Activated T-cell treated with anti-CD3 and anti-CD28 coated beads, Interleukin-2, amount 50 U/mL, for 1 hour (primary cell): ENCODE results near the gene BRD8.
"Not testable (repeated sequence)": the region's sequence is repeated elsewhere in the genome, so short reads cannot be mapped to it uniquely, and the experiment has no call there.

Experiments
- DNase-seq: peaks from one replicate; pipeline ENCODE4 v3.0.0-alpha.2; 2020

The BRD8 gene

DNA sequence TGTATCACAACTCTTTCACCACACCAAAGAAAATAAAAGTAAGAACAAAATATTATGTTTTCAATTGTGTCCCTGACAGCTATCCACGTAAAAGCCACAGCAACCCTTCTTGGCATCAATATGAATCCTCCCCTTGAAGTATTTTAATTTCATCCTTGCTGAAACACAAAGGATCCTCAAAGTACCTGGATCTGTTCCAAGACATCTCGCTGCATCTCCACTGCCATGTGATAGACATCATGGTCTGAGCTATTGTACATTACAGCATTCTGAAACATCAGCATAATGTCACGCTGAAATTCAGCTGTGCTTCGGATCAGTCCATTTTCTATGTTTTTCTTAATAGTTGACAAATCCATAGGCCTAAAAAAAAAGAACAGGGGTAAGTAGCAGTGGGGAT, 17.7 kb downstream of the BRD8 start:
- no peak for DNase-seq

DNA sequence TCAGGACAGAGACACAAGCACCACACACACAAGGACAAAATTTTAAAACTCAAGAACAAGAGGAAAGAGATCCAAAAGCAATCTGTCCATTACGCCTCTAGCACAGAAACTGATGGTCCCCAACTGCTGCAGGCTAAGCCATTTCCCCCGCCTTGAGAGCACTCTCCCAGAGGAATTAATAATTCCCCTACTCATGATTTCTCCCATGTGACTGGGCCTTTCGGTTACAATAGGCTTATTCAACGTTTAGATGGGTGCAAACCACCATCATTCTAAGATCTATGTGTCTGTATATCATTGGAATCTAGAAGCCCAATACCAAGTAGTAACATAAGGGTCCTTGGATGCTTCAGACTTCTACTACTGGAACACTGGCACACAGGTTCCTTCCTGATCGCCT, 18.8 kb downstream of the BRD8 start:
- no peak for DNase-seq

DNA sequence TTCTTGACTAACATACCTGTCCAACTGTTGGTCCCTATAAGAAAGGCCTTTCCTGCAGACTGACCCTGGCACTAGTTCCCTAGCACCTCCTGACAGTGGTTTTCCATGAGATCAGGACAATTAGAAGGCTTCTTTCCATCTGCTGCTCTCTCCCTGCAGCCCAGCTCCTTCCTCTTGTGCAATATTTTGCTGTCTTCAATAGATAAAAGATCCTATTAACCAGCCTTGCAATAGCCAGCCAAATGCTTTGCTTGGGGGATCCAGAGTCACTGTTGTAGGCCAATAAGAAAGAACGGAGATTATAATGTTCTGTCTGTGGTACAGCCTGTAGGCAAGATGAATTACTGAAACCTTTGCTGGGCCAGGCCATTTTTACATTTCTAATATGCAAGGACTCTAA, 20.8 kb downstream of the BRD8 start:
- no peak for DNase-seq

DNA sequence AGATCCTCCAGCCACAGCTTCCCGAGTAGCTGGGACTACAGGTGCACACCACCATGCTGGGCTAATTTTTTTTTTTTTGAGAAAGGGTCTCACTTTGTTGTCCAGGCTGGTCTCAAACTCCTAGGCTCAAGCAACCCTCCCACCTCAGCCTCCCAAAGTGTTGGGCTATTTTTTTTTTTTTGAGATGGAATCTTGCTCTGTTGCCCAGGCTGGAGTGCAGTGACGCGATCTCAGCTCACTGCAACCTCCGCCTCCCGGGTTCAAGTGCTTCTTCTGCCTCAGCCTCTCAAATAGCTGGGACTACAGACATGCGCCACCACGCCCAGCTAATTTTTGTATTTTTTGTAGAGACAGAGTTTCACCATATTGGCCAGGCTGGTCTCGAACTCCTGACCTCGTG, 22.5 kb downstream of the BRD8 start:
- DNase-seq = not testable (repeated sequence)

DNA sequence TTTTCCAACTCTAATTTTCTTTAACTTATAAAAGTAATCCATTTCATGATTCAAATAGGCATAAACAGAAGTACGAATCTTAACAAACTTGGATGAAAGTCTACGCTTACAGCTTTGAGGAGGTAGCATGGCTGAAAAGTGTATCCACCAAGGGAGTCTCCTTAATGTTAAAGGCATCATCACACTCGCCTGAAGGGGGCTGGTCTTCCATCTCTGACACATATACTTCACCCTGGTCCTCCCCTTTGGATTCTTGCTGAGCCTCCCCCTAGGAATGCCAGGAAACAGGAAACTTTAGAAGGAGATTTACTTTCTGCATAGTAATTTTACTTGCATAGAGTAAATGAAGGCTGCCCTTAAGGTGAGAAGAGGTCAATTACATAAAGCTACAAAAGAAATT, 28.9 kb downstream of the BRD8 start:
- DNase-seq = no peak

DNA sequence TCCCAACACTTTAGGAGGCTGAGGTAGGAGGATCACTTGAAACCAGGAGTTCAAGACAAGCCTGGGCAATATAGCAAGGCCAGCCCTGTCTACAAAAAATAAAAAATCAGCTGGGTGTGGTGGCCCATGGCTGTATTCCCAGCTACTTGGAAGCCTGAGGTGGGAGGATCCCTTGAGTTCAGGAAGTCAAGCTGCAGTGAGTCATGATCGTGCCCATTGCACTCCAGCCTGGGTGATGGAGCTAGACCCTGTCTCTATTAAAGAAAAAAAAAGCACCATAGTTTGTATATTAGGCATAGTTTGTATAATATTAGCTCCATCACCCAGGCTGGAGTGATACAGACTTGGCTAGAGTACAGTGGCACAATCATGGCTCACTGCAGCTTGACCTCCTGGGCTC, 29.6 kb downstream of the BRD8 start:
- DNase-seq = no peak

DNA sequence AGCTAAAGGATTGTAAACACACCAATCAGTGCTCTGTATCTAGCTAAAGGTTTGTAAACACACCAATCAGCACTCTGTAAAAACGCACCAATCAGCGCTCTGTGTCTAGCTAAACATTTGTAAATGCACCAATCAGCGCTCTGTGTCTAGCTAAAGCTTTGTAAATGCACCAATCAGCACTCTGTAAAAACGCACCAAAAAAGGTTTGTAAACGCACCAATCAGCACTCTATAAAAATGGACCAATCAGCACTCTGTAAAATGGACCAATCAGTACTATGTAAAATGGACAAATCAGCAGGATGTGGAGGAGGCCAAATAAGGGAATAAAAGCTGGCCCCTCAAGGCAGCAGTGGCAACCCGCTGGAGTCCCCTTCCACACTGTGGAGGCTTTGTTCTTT, 34.9 kb downstream of the BRD8 start:
- not testable (repeated sequence) for DNase-seq

DNA sequence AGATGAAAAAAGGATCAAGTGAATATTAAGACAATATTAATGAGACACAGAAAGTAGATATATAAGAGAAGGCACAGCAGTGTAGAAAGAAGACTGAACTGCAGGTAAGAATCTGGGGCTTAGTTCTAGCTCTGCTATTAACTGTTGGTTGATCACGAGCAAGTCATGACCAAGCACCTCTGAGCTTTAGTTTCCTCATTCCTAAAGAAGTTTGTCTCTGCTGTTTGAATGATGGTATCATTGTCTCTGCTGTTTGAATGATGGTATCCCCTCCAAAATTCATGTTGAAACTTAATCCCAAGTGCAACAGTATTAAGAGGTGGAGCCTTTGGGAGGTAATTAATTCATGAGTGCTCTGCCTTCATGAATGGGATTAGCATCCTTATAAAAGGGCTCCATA, 36.7 kb downstream of the BRD8 start:
- DNase-seq = no peak

DNA sequence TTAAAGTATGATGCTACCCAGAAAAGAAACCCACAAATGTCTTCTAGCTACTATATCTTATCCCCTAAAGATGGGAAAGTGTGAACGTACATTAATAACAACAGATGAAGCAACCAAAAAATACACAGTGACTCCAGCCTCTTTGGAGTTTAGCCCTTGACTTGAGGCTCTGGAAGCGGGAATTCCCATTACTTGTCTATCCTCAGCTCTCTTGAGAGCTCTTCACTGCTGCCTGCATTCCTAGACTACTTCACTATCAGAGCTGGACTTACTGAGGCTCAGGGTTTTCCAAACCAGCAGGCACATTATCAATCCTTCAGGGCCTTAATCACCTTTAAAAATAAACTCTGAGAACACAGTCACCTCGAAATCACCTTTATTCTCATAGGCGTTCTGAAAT, 38.2 kb downstream of the BRD8 start:
- no peak for DNase-seq

DNA sequence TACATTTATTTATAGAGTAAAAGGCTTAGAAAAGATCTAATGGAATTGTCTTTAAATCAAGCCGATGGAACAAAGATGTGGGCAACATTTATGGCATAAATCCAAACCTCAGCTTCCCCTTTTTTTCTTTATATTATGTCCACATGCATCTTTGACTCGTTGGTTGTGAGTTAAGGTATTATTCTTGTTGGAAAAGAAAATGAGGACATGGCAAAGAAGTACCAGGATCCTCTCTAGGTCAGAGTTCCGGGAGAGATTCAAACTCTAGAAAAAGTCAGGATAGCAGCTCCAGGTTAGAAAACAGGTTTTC, 38.7 kb downstream of the BRD8 start:
- DNase-seq = no peak

DNA sequence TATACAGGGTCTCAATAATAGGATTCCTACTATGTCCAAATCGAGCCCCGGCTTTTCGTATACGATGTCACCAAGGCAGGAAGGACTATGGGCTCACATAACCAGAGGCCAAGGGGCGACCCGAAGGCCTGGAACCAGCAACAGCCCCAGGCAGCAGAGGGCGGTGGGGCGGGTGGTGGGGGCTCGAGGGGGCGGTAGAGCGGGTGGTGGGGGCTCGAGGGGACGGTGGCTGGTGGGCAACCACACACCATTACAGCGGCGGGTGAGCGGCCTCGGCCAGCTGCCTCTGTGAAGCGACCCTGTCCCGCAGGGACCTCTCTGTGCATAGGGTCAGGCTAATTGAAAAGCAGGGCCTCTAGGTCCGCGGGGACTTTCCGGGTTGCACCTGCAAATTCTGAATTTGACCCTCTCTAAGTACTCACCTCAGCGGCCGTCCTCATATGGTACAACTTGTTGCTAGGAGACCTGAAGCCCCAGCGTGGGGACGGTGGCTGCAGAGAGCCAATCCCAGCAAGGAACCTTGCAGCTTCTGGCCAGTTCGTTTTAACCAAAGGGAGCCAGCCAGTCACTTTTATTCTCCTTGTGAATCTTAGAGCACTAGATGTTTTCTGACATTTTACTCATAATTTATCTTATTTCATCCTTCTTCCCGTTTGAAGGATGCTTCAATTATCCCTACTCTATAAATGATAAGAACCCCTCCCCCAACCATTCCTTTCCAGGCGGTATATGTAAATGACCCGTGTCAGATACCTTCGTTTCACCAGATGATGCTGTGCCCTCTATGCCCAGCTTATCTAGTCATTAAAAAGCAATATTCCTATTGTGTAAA, 39.3 kb downstream of the BRD8 start, which contains the start of gene NME5:
Gene NME5 (minus strand): TSS at position 480 of the 832 bp plus-strand sequence. CDS start 648 bp downstream, outside the sequence.
- DNase-seq = no peak

DNA sequence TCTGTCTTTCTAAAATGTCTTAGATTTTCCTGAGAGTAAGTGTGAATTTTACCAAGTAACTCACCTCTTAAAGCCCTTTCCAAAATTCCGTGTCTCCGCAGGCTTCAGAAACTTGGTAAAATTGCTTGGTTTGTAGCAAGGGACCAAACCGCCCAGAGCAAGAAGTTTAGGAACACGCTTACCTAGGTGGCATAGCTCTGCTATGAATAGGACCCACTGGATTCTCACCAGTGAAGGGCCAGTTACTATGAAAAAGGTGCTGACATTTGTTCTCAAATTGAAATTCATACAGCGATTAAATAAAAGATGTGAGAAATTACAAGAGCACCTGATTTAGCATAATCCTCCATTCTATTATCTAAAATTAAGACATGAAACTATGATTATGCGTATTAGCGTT, 45.9 kb downstream of the BRD8 start:
- no peak for DNase-seq

DNA sequence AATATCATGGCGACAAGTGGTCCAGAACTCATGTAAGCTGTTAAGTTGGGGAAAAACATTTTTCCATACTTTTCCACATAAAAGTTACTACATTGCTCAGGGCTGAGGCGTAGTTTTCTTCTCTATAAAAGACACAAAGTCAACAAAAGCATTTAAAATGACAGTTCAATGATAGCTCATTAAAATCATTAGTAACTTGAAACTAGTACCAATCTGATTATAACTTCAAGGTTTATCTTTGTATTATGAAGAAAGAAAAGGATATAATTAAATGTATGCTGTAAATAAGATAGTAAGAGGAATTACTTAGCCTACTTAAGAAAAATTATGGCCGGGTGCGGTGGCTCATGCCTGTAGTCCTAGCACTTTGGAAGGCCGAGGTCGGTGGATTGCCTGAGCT, 49.1 kb downstream of the BRD8 start:
- DNase-seq = no peak

DNA sequence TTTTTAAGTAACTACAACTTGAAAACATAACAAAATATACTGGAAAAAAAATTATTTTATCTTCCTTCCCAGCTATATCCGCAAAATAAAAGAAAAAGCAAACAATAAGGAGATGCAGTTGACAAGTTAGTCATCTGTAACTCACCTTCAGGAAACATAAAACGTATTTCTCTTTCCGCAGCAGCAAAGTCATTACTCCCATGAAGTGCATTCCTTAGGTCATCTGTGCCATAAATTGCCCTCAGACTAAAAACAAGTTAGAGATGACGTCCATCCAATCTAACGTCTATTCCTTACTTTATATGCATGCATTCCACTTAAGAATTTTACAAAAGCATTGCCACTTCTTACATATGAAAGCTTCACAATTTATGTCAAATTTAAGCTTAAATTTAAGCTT, 50.1 kb downstream of the BRD8 start:
- DNase-seq = no peak

DNA sequence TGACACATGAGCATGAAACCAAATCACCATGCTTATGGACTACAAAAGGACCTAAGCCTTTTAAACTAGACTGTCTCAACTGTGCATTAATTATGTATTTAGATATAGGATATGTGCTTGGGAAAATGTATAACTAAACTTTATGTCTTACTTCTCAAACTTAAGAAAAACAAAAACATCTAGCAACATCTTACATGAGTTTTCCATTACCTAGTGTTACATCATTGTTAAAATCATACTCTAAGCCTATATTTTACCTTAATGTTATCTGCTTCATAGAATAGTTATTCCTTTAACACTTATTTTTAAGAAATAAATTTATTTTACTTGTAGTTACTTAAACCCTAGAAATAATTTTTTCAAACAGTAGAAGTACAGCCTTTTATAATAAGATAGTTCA, 63.2 kb downstream of the BRD8 start:
- no peak for DNase-seq

DNA sequence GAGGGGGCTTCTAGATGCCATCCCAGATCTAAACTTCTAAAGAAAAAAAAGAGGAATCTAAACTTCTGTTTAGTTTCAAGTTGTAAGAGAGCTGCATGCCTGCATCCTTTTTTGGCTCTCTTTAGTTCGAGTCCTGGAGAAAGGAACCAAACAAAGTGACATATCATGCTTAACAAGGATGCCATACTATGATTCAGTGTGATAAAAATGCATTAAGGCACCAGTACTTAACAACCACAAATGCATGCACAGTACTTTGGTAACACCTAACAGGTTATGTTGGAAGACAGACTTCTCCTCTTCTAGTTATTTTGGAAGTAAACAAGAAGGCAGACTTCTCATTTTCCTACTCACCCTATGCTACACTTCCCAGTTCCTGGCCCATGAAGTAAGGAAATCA, 66.5 kb downstream of the BRD8 start:
- no peak for DNase-seq

DNA sequence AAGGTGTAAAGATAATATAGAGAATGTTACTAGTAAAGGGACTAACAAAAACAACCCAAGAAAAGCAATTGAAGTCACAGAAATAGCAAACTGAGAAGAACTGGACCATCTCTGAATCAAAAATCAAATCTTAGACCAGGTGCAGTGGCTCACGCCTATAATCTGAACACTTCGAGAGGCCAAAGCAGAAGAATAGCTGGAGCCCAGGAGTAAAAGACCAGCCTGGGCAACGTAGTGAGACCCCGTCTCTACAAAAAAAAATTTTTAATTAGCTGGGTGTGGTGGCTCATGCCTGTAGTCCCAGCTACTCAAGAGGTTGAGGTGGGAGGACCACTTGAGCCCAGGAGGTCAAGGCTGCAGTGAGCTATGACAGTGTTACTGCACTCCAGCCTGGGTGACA, 67.2 kb downstream of the BRD8 start:
- DNase-seq = no peak

DNA sequence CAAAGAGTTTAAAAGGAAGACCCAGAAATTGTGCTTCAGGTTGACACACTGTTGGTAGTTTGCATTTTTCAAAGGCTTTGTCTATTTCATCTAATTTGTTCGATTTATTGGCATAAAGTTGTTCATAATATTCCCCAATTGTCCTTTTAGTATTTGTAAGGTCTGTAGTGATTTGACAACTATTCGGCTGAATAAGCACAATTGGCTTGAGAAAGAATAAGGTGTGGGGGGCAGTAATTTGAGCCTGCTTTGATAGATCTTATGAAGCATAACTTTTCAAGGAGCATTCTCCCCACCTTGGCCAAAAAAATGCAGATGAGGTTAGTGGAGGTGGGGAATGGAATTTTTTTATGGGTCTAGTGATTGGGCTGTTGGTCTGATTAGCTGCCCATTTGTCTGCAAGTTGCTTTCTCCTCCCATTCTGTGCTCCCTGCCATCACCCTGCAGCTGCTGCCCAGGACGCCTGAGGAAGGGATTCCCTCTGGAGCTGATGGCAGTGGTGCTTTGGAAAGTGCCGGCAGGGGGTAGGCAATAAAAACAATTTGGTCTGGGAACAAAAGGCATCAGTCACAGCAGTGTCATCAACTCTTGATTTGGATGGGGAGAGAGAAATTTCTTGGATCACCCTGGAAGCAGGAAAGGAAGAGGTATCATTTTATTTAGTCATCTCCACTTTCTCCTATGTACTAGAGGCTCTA, 68.0 kb downstream of the BRD8 start:
- DNase-seq = no peak

DNA sequence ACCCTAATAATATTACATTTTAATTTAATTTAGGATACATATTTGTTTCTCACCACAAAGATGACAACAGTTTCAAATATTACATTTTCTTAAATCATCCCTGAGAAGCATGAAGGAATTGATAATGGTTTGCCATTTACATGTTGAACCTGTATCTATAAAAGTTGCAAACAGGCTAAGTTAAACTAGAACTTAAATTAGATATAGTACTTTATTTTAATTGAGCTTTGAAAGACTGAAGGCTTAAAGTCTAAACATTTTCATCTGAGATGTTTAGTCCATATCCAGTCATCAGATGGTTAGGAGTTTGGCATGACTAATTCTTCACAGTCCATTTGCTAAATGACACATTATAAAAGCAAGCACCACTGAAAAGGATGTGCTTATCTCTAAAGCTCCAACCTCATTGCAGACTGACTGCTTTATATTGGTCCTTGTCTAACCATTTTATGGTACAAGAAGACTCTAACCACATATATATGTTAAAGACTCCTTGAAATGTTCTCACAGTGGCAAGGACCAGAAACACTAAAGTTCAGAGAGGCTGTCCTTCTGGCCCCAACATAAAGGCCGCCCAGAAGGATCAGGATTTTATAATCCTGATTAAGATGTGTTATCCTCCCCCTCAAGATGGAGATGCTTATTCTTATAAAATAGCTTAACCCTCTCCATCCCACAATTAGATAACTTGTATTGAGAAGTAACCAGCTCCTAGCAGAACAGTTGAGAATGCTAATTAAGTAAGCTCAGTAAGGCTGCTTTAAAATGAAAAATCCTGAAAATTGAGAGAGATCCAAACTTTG, 68.8 kb downstream of the BRD8 start:
- DNase-seq = no peak

DNA sequence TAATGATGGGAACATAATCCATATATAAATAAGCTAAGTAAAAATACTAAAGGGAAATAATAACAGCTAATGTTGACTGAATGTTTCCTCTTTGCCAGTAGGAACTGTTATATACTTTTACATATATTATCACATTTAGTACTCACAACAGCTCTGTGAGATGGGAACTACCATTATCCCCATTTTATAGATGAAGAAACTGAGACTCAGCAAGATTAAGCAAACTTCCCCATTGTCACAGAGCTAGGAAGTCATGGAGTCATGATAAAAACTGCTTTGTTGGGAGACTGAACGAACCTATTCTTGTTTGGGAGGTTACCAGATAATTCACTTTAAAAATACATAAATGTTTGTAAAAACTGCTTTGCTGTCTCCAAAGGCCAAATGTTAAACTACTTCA, 71.2 kb downstream of the BRD8 start:
- DNase-seq = no peak

DNA sequence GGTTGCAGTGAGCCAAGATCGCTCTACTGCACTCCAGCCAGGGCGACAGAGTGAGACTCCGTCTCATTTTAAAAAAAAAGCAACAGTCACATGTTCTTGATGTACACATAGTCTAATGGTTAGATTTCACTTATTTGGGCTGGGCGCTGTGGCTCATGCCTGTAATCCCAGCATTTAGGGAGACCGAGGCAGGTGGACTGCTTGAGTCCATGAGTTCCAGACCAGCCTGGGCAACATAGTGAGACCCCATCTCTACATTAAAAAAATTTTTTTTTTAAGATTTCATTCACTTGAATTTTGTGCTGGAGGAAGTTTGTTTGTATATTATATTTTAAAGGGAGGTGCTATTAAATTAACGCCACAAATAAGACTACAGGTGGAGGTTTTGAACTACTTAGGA, 72.7 kb downstream of the BRD8 start:
- DNase-seq = no peak

DNA sequence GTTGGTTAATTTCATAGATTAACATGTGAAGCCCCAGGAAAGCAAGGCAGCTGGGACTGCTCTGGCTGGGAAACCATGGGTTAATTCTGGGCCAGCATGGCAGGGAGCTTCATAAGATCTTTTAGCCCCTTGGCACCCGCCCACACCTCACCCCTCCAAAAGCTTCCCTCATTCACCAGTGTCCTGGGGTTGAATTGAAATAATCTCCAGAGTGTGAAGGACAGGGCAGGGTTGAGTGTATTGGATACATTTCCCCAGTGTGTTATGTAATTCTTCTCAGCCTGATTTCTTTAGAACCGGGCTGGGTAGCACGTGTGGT, 75.2 kb downstream of the BRD8 start:
- no peak for DNase-seq

DNA sequence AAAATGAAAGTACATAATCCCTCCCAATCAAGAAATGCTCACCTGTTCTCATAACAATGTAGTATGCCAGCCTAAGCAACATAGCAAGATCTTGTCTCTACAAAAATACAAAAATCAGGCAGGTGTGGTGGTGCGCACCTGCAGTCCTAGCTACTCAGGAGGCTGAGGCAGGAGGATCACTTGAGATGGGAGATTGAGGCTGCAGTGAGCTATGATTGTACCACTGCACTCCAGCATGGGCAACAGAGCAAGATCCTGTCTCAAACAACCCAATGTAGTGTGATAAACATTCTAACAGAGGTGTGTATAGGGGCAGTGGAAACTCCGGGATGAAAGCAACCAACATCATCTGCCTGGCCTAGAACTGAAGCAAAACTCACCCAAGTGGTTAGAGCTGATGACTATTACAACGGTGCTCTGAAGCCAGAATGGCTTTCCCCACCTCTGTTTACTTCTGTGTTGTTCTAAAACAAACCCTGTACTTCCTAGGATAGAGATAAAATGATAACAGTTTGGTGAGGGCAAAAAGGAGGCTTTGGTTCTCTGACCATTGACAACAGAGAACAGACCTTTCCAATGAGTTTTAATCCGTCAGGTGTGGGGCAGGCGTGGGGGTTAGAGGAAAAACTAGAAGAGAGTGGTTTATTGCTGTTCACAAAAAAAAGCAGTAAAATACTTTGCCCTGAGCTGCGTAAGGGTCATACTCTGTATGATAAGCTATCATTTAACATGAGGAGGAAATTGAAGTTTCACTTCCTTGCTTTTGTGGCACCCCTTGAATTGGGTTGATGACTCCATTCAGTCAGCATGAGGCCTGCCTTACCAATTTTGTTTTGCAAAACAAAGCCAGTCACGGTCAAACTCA, 75.7 kb downstream of the BRD8 start:
- DNase-seq = no peak
